Measurements from ENCODE around the gene SSH2. TPM values are rescaled to one million over a fixed set of nuclear protein-coding genes. Genes with fewer than 3 reads are reported as not detected.

SSH2 gene
- total and polyA plus RNA-seq, 2 donors from 2014 or later = 19.7 to 62.5 TPM

DNA sequence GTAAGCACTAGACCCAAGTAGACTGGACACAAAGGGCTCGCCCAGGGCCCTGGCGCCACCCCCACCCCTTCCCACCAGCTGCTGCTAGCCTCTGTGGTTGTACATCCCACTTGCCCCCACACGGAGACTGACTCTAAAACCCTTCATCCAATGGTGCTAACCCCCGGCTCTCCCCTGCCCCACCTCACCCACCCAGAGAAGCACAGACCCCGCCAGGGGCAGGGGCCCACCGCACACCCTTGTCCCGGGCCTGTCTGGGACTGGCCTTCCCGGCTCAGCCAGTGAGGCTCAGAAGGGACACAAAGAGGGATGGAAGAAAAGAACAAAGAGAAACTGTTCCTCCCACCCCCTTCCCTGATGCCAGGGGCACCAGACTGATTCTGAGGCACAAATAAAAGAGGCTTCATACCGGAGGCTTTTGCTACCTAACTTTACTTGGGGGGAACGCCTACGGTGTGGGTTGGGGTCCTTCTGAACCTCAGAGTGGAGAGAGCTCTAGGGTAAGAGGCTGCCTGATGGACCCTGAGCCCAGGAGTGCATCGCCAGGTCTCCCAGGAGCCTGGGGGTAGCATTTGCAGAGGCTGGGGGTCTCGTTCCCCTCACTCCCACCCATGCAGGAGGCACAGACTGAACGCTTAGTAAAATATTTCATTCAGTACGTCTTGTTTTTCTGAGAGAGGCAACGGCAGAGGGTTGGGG, 315.5 kb downstream of the SSH2 start:
- intact Hi-C loops (cut with DNase I) = no loop called here
- H3K9ac ChIP-seq (ENCODE audit: low read length in 3 of 3) = no peak overlapping the region
- H3K4me1 ChIP-seq (ENCODE audit: control insufficient read depth in 2 of 3, insufficient read depth in 2 of 3, low read depth in 1 of 3, low read length in 3 of 3) = peaks cover 0 to 33% (median 17%) of the 10 kb centered on the region in 3 donors
- no peak for FAIRE-seq
- H3K36me3 ChIP-seq (ENCODE audit: control insufficient read depth in 2 of 3, insufficient read depth in 3 of 3, low read length in 3 of 3) = no peaks in the 10 kb centered on the region
- DNase-seq = peak in 1 of 5 donors; percentile 70
- TF ChIP-seq CTCF (IDR thresholded peaks at IDR 0.05; ENCODE audit: borderline replicate concordance, extremely low read depth, insufficient read depth) = no peak
- H3K27me3 ChIP-seq (ENCODE audit: control insufficient read depth, insufficient read depth, low read length) = peaks cover 22% of the 10 kb centered on the region
- H3K9me3 ChIP-seq (ENCODE audit: control insufficient read depth in 2 of 3, insufficient read depth in 1 of 3, low read length in 3 of 3) = no peaks in the 10 kb centered on the region
- H3K27ac ChIP-seq (ENCODE audit: low read depth in 2 of 2, low read length in 2 of 2) = no peak overlapping the region
- H3K4me3 ChIP-seq (ENCODE audit: low read length in 3 of 3) = no peak overlapping the region

GRCh38 chr17:29613856-29614255, 316.2 kb downstream of the SSH2 start:
- H3K4me3 ChIP-seq (ENCODE audit: low read length in 3 of 3) = peak overlapping the region in 1 of 3 donors; percentile 39
- H3K27ac ChIP-seq (ENCODE audit: low read depth in 2 of 2, low read length in 2 of 2) = no peak overlapping the region
- H3K27me3 ChIP-seq (ENCODE audit: control insufficient read depth, insufficient read depth, low read length) = peaks cover 22% of the 10 kb centered on the region

DNA sequence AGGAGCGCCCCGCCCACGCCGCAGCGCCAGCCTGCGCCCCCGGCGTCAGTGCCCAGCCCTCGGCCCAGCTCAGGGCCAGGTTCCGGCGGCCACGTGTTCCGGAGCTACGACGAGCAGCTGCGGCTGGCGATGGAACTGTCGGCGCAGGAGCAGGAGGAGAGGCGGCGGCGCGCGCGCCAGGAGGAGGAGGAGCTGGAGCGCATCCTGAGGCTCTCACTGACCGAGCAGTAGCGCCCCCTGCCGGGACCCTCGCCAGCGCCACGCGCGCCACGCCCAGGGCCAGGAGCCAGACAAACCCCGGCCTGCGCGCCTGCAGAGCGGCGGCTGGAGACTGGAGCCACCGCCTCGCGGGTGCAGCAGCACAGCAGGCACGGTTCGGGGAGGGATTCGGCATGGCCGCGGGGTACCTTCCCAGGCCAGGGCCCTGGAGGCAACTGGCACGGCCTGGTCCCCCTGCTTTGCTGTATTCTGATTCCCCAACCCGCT, 316.6 kb downstream of the SSH2 start:
- H3K36me3 ChIP-seq (ENCODE audit: control insufficient read depth in 2 of 3, insufficient read depth in 3 of 3, low read length in 3 of 3) = no peaks in the 10 kb centered on the region
- DNase-seq (peak; percentile 96 to 97 (median 96)), FAIRE-seq (no peak)
- peaks cover 18% of the 10 kb centered on the region for H3K27me3 ChIP-seq (ENCODE audit: control insufficient read depth, insufficient read depth, low read length)
- H3K27ac ChIP-seq (ENCODE audit: low read depth in 2 of 2, low read length in 2 of 2) = no peak overlapping the region
- no peak overlapping the region for H3K9ac ChIP-seq (ENCODE audit: low read length in 3 of 3)
- H3K9me3 ChIP-seq (ENCODE audit: control insufficient read depth in 2 of 3, insufficient read depth in 1 of 3, low read length in 3 of 3) = no peaks in the 10 kb centered on the region
- intact Hi-C loops (cut with DNase I) = no loop called here
- peak overlapping the region in 1 of 3 donors; percentile 39 for H3K4me3 ChIP-seq (ENCODE audit: low read length in 3 of 3)
- peak; percentile 88 for TF ChIP-seq CTCF (IDR thresholded peaks at IDR 0.05; ENCODE audit: borderline replicate concordance, extremely low read depth, insufficient read depth)
- peaks cover 0 to 33% (median 17%) of the 10 kb centered on the region in 3 donors for H3K4me1 ChIP-seq (ENCODE audit: control insufficient read depth in 2 of 3, insufficient read depth in 2 of 3, low read depth in 1 of 3, low read length in 3 of 3)

More at GRCh38 chr17:29613856-29614255, 316.2 kb downstream of the SSH2 start:
- no peaks in the 10 kb centered on the region for H3K9me3 ChIP-seq (ENCODE audit: control insufficient read depth in 2 of 3, insufficient read depth in 1 of 3, low read length in 3 of 3)
- no peak for TF ChIP-seq CTCF (IDR thresholded peaks at IDR 0.05; ENCODE audit: borderline replicate concordance, extremely low read depth, insufficient read depth)
- FAIRE-seq (no peak), DNase-seq (peak in 2 of 5 donors; percentile 15 to 84)
- peaks cover 0 to 33% (median 17%) of the 10 kb centered on the region in 3 donors for H3K4me1 ChIP-seq (ENCODE audit: control insufficient read depth in 2 of 3, insufficient read depth in 2 of 3, low read depth in 1 of 3, low read length in 3 of 3)
- intact Hi-C loops (cut with DNase I) = no loop called here
- no peaks in the 10 kb centered on the region for H3K36me3 ChIP-seq (ENCODE audit: control insufficient read depth in 2 of 3, insufficient read depth in 3 of 3, low read length in 3 of 3)
- H3K9ac ChIP-seq (ENCODE audit: low read length in 3 of 3) = no peak overlapping the region

Data from kidney (tissue), 14 donors.